GM19351 (cell line): Measurements from ENCODE around the gene DHRS7B.
"Not testable (repeated sequence)": the region's sequence is repeated elsewhere in the genome, so short reads cannot be mapped to it uniquely, and the experiment has no call there.

Experiments
- ATAC-seq: cut with Tn5 transposase; IDR thresholded peaks from one replicate; pipeline ENCODE4 v1.9.1; 2021; ENCODE audit warnings: mild to moderate bottlenecking, moderate library complexity; ENCODE audit not compliant: unreplicated experiment

Gene DHRS7B

GRCh38 chr17:21174713-21175112 lies 47.9 kb downstream of the DHRS7B start:
- no peak for ATAC-seq

DNA sequence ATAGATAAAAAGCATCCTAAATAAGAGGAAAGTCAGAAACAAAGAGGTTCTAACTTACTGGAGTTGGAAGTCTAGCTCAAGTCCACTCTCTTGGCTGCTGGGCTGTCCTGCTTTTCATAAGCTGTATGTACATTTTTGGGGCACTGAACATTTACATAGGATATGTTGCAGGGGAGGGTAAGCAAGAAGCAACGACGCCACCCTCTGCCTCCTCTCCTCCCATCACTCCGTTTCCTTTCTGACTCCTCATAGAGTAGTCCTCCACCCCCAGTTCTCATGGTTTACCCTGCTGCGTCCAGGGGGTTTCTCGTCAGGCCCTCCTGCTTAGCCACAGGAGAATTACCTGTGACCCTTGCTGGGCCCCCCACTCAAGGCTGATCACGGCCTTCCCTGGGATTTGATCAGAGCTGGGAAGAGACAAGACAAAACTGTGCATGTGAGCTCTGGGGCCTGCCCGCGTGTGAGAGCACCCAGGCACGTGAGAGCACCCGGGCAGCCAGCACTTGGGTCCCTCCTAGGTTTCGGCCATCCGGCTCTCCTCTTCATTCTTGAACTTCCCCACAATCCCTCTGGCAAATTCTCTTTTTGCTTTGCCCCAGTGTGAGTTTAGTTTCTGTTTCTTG lies 50.1 kb downstream of the DHRS7B start:
- ATAC-seq, result no peak

GRCh38 chr17:21177401-21177800 lies 50.6 kb downstream of the DHRS7B start:
- ATAC-seq, result no peak

DNA sequence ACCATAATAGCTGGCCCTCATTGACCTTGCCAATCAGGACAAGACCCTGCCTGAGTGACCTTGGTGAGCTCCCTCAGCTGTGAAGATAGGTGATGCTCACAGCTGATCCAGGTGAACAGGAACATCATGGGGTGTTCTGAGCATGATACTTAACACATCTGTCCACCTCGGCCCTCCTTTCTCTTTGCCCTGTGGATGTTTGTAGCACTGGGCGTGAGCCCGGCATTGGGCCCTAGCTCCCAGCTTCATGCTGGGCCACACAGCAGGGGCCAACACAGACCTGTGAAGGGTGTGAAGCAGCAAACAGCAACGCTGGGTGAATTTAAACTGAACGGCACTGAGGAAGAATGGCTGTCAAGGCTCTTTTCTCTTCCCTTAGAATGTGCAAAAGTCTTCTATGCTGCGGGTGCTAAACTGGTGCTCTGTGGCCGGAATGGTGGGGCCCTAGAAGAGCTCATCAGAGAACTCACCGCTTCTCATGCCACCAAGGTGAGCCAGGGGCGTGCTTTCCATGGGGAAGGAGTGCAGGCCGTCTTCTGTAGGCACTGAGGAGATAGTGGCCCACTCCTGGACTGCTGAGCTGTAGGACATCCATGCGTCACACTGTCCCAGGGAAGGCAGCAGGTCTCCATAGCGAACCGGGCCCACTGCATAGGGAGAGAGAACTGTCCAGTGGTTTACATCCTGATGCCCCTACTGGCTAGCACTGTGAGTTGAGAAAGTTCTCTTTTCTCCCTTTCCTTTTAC lies 51.3 kb downstream of the DHRS7B start:
- no peak for ATAC-seq

GRCh38 chr17:21183468-21183867 lies 56.7 kb downstream of the DHRS7B start:
- ATAC-seq, result no peak

DNA sequence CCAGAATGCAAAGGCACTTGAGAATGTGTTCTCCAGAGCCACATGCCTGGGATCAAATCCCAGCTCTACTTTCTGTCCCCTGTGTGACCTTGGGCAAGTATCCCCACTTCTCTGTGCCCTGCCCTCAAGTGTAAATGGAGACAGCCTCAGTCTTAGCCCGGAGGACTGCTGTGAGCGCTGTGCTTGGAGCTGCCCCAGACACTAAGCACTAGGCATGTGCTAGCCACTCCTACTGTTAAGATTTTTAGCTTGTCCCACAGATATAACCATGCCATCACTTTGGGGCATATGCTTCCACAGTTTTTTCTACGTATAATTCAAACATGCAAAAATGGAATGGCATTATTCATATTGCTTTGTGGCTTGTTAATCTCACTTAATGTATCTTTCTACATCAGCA lies 57.8 kb downstream of the DHRS7B start:
- no peak for ATAC-seq

GRCh38 chr17:21185061-21185460 lies 58.3 kb downstream of the DHRS7B start:
- ATAC-seq, result no peak

DNA sequence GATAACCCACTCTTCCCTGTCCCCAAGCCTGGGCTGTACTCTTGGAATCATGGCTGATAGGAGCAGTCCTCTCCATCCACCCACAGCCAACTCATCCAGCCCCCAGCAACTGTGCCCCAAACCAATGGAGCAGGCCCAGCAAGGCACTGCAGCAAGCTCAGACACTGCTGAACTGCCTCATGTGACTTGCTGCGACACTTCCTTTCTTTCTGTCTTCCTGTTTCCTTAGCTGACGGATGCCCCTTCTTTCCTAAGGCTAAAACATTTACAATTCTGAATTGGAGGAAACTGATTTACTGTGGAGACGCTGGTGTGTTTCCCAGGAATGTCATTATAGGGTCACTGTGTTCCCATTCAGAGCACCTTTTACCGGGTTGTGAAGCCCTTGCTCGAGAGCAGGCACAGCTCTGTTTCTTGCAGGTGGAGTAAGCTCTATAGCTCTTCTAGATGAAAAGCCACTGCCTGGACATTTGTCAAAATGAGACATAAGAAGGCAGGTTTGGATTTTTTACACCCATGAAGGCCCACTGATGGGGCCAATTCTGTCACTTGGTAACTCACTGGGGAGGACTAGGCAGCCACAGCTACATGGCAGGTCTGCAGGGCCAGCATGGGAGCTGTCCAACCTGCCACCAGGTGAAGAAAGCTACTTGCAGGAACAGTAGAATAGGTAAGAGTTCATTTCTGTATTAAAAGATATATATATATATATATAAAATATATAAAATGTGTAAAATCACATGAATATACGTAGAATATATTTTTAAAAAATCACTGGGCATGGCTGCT lies 59.8 kb downstream of the DHRS7B start:
- no peak for ATAC-seq

DNA sequence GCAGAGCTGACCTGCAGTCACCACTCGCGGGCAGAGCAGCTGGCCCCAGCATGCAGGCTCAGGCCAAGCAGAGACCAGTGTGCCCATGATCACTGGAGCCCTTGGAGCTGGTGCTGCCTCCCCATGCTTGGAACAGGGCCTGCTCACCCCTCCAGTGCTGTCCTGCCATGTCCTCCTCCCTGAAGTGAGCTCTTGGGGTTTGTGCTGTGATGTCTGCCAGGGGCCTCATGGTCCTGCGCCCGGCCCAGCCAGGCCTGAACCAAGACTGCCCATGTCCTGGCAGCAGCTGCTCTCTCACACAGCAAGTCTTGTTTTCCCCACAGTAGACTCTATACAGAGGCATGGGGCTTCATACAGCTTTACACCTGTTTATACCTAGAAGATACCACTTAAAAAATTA lies 62.6 kb downstream of the DHRS7B start:
- no peak for ATAC-seq

GRCh38 chr17:21190078-21190477 lies 63.3 kb downstream of the DHRS7B start:
- ATAC-seq, result no peak

GRCh38 chr17:21191698-21192097 lies 64.9 kb downstream of the DHRS7B start:
- no peak for ATAC-seq

DNA sequence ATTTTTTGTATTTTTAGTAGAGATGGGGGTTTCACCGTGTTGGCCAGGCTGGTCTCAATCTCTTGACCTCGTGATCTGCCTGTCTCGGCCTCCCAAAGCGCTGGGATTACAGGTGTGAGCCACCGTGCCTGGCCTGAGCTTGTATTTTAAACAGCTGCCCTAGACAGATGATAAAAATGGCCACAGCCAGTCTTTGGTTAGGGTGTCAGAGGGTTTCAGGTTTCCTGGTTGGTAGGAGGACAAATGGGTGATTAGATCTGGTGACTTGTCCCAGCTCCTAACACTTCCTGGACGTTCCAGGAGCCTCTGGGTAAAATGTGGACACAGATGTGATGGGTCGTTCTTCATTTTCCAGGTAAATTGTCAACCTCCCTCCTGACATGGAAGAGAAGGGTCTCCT lies 65.7 kb downstream of the DHRS7B start:
- ATAC-seq, result not testable (repeated sequence)

- ATAC-seq, result no peak
These were observed 66.3 kb downstream of the DHRS7B start for GRCh38 chr17:21193031-21193430.

GRCh38 chr17:21194226-21194625 lies 67.5 kb downstream of the DHRS7B start:
- no peak for ATAC-seq

DNA sequence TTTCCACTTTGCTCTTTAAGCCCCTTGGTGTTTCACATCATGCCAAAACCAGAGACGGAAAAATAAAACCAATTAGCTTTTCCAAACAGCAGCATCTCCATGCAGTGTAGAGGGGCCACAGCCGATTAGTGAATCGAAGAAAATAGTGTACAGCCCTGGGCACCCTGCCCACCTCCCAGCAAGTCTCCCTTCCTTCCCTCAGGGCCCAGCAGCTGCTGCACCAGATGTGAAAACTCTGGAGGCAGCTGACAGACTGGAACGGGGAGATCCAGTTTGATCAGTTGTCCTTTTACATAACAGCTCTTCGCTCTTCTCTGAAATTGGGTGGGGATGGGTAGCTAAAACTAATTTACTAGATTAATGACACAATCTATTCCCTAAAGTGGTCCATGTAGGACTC lies 67.9 kb downstream of the DHRS7B start:
- ATAC-seq, result no peak

- ATAC-seq, result no peak
These were observed 69.4 kb downstream of the DHRS7B start for GRCh38 chr17:21196126-21196525.

GRCh38 chr17:21198411-21198810 lies 71.6 kb downstream of the DHRS7B start:
- no peak for ATAC-seq

GRCh38 chr17:21199311-21199710 lies 72.5 kb downstream of the DHRS7B start:
- no peak for ATAC-seq

GRCh38 chr17:21199856-21200255 lies 73.1 kb downstream of the DHRS7B start:
- ATAC-seq, result no peak

- ATAC-seq, result no peak
These were observed 74.0 kb downstream of the DHRS7B start for GRCh38 chr17:21200590-21201297.

GRCh38 chr17:21201298-21201595 lies 74.5 kb downstream of the DHRS7B start:
- no peak for ATAC-seq
